Glutamatergic neuron (in vitro differentiated cells): ENCODE results near the gene SYNGR3. TPM values are rescaled to one million over a fixed set of nuclear protein-coding genes. Genes with fewer than 3 reads are reported as not detected.

Experiments used
- DNase-seq: peaks from one replicate; pipeline ENCODE4 v3.0.0; 2022
- H3K27ac Mint-ChIP-seq: one replicate; pipeline ENCODE4 v1.8.0; 2020; ENCODE audit warnings: mild to moderate bottlenecking, mixed read lengths, inconsistent platforms; ENCODE audit not compliant: unreplicated experiment
- H3K27me3 Mint-ChIP-seq: one replicate; pipeline ENCODE4 v1.8.0; 2020; ENCODE audit warnings: mild to moderate bottlenecking, moderate library complexity, mixed read lengths, inconsistent platforms; ENCODE audit not compliant: unreplicated experiment
- H3K36me3 Mint-ChIP-seq: one replicate; pipeline ENCODE4 v1.8.0; 2020; ENCODE audit warnings: mild to moderate bottlenecking, mixed read lengths, inconsistent platforms; ENCODE audit not compliant: unreplicated experiment
- H3K4me1 Mint-ChIP-seq: one replicate; pipeline ENCODE4 v1.8.0; 2020; ENCODE audit warnings: mild to moderate bottlenecking, low read depth, mixed read lengths, inconsistent platforms; ENCODE audit not compliant: unreplicated experiment
- H3K4me3 Mint-ChIP-seq: one replicate; pipeline ENCODE4 v1.8.0; 2020; ENCODE audit warnings: mild to moderate bottlenecking, mixed read lengths, inconsistent platforms; ENCODE audit not compliant: unreplicated experiment
- H3K9me3 Mint-ChIP-seq: one replicate; pipeline ENCODE4 v1.8.0; 2020; ENCODE audit warnings: mild to moderate bottlenecking, moderate library complexity, mixed read lengths, inconsistent platforms; ENCODE audit not compliant: unreplicated experiment
- total RNA-seq: library from RNA; stranded (reverse); fragmentation: NEBNext Ultra II Directional; extraction: Animal tissue kit (Norgen Biotek cat#: 25700); gene quantifications from one replicate; pipeline ENCODE4 v1.2.1, GENCODE V29; 2021; ENCODE audit not compliant: unreplicated experiment
- TF ChIP-seq, protein P1 (sequence below): fragments of 200-600 bp; sonication (generic); IDR thresholded peaks from one replicate; pipeline ENCODE4 v1.5.0; 2021; ENCODE audit not compliant: partially characterized antibody, unreplicated experiment

The SYNGR3 gene
- total RNA-seq, 1 donor from 2014 or later = 45.7 TPM

GRCh38 chr16:1942810-1943726 lies 46.7 kb upstream of the SYNGR3 start, which contains the start of gene MSRB1:
MSRB1 (minus strand) TSS chr16:1943199; CDS start chr16:1943156, 43 bp downstream.
- H3K9me3 Mint-ChIP-seq = peaks cover 3% of the 10 kb centered on the region
- TF ChIP-seq, protein P1, sequence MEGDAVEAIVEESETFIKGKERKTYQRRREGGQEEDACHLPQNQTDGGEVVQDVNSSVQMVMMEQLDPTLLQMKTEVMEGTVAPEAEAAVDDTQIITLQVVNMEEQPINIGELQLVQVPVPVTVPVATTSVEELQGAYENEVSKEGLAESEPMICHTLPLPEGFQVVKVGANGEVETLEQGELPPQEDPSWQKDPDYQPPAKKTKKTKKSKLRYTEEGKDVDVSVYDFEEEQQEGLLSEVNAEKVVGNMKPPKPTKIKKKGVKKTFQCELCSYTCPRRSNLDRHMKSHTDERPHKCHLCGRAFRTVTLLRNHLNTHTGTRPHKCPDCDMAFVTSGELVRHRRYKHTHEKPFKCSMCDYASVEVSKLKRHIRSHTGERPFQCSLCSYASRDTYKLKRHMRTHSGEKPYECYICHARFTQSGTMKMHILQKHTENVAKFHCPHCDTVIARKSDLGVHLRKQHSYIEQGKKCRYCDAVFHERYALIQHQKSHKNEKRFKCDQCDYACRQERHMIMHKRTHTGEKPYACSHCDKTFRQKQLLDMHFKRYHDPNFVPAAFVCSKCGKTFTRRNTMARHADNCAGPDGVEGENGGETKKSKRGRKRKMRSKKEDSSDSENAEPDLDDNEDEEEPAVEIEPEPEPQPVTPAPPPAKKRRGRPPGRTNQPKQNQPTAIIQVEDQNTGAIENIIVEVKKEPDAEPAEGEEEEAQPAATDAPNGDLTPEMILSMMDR = no peak
- H3K27me3 Mint-ChIP-seq = peaks cover 4% of the 10 kb centered on the region
- H3K4me3 Mint-ChIP-seq = peak within 1 kb of the TSS; percentile 82
- H3K36me3 Mint-ChIP-seq = no peaks in the 10 kb centered on the region
- H3K4me1 Mint-ChIP-seq = peaks cover 10% of the 10 kb centered on the region
- peak within 1 kb of the TSS; percentile 17 for H3K27ac Mint-ChIP-seq
- peak; percentile 100 for DNase-seq

DNA sequence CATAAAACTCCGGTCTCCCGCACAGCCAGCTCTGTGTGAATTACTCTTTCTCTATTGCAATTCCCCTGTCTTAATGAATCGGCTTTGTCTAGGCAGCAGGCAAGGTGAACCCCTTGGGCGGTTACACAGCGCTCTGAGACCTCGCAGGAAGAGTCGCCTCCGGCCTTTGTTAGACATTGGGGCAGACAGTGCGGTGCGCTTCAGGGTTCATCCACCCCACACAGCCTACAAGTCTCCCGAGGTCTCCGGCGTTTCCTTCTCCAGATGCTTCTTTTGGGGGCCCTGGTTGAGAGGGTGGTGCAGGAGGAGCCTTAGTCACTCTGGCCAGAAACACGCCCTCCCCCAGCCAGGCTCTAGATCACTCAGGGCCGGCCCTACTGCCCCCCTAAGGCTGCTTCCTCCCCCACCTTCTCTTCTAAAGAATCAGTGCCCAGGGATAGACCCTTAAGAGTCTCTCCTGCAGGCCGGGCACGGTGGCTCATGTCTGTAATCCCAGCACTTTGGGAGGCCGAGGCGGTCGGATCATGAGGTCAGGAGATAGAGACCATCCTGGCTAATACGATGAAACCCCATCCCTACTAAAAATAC lies 45.1 kb upstream of the SYNGR3 start:
- no peak overlapping the region for H3K4me3 Mint-ChIP-seq
- no peak for DNase-seq

DNA sequence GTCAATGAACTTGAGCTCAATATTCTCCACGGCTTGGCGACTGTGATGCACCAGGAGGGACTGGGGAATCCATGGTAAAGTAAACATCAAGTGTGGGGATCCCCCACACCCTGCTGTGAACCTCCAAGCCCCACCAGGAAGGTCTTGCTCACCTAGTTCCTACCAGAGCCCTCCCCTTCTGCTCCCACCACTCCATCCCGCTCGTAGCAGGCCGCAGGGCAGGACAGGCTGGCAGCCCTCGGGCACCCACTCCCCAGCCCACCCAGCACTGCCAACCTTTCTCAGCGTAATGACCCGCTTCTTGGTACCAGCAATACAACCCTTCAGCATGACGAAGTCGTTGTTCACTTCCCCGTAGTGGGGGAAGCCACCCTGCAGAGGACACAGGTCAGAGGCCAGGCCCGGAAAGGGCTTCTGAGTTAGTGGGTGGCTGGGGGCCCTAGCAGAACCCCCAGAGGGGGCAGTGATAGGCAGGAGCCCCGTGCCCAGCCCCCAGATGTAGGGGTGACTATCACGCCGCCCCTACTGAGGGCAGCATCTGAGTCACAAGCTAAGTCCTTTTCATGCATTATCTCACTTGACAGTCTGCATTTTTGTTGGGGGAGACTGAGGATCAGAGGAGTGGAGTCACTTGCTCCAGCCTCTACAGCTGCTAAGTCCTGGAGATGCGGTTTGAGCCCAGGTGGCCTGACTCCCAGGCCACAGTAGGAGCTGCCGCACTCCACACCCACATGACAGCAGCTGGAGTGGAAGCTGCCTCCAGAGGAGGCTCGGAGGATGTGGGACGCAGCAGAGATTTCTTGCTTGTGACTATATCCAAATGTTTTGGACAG lies 44.0 kb upstream of the SYNGR3 start:
- H3K27me3 Mint-ChIP-seq = peaks cover 4% of the 10 kb centered on the region
- no peak overlapping the region for H3K27ac Mint-ChIP-seq
- TF ChIP-seq, protein P1 = no peak
- H3K9me3 Mint-ChIP-seq = peaks cover 3% of the 10 kb centered on the region
- H3K4me1 Mint-ChIP-seq = peaks cover 10% of the 10 kb centered on the region
- no peak overlapping the region for H3K4me3 Mint-ChIP-seq
- no peak for DNase-seq
- no peaks in the 10 kb centered on the region for H3K36me3 Mint-ChIP-seq

More for the DNA sequence above, 45.1 kb upstream of the SYNGR3 start:
- H3K27ac Mint-ChIP-seq = no peak overlapping the region
- H3K27me3 Mint-ChIP-seq = peaks cover 4% of the 10 kb centered on the region
- H3K4me1 Mint-ChIP-seq = peaks cover 10% of the 10 kb centered on the region
- TF ChIP-seq, protein P1 = no peak
- H3K36me3 Mint-ChIP-seq = no peaks in the 10 kb centered on the region
- H3K9me3 Mint-ChIP-seq = peaks cover 3% of the 10 kb centered on the region

DNA sequence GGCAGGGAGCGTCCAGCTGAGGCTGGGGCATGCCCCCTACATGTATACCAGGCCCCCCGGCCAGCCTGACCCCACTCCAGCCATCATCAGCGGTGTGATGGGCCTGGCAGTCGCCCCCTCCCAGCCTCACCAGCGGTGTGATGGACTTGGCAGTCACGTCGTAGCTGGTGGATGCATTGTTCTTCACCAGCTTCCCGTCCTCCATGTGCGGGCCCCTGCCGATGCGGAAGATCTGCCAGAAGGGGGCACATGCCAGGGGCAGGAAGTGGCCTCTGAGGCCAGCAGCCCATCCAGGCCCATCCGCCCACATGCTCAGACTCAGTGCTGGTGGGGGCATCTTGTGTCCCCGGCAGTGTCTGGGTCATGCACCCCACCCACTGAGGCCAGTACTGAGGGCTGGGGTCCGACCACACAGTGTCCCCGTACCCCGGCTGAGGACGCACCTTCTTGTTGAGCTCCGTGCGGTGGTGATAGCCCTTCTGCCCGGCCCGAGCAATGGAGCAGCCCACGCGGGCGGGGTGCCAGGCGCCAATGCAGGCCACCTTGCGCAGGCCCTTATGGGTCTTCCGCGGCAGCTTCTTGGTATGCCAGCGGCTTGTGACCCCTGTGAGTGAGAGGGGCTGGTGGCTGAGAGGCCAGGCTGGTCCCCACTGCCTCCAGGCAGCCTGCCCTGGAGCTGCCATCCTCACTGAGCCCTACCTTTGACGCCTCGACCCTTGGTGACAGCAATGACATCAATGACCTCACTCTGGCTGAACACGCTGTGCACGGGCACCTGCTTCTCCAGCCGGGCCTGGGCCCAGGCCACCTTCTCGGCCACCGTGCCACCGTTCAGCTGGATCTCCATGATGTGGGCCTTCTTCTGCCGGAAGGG lies 43.0 kb upstream of the SYNGR3 start:
- H3K36me3 Mint-ChIP-seq = no peaks in the 10 kb centered on the region
- DNase-seq = no peak
- no peak overlapping the region for H3K27ac Mint-ChIP-seq
- H3K4me3 Mint-ChIP-seq = no peak overlapping the region
- peaks cover 4% of the 10 kb centered on the region for H3K4me1 Mint-ChIP-seq
- TF ChIP-seq, protein P1 = no peak
- H3K9me3 Mint-ChIP-seq = peaks cover 3% of the 10 kb centered on the region
- H3K27me3 Mint-ChIP-seq = peaks cover 3% of the 10 kb centered on the region
